Hematopoietic multipotent progenitor cell treated with erythropoietin and hydrocortisone succinate and interleukin-3 and kit ligand, for 15 days (in vitro differentiated cells): Measurements from ENCODE around the gene HIF1A.
"Not testable (repeated sequence)": the region's sequence is repeated elsewhere in the genome, so short reads cannot be mapped to it uniquely, and the experiment has no call there.

ENCODE experiments used
- DNase-seq: peaks from one replicate; pipeline ENCODE4 v3.0.0-alpha.2; 2015; ENCODE audit warnings: low spot score

The HIF1A gene

DNA sequence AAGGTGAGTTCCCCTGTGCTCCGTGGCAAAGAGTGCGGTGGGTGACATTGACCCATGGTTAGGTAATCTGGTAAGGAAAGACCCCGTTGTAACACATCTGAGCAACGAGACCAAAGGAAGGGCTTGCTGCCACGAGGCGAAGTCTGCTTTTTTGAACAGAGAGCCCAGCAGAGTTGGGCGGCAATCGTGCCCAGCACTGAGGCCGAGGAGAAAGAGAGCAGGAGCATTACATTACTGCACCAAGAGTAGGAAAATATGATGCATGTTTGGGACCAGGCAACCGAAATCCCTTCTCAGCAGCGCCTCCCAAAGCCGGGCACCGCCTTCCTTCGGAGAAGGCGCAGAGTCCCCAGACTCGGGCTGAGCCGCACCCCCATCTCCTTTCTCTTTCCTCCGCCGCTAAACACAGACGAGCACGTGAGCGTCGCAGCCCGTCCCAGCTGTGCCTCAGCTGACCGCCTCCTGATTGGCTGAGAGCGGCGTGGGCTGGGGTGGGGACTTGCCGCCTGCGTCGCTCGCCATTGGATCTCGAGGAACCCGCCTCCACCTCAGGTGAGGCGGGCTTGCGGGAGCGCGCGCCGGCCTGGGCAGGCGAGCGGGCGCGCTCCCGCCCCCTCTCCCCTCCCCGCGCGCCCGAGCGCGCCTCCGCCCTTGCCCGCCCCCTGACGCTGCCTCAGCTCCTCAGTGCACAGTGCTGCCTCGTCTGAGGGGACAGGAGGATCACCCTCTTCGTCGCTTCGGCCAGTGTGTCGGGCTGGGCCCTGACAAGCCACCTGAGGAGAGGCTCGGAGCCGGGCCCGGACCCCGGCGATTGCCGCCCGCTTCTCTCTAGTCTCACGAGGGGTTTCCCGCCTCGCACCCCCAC is at the start of gene HIF1A:
Gene HIF1A, plus strand, starts transcription at position 684 of the 865 bp plus-strand sequence. CDS start 292 bp downstream, outside the sequence.
- peak; percentile 96 for DNase-seq

DNA sequence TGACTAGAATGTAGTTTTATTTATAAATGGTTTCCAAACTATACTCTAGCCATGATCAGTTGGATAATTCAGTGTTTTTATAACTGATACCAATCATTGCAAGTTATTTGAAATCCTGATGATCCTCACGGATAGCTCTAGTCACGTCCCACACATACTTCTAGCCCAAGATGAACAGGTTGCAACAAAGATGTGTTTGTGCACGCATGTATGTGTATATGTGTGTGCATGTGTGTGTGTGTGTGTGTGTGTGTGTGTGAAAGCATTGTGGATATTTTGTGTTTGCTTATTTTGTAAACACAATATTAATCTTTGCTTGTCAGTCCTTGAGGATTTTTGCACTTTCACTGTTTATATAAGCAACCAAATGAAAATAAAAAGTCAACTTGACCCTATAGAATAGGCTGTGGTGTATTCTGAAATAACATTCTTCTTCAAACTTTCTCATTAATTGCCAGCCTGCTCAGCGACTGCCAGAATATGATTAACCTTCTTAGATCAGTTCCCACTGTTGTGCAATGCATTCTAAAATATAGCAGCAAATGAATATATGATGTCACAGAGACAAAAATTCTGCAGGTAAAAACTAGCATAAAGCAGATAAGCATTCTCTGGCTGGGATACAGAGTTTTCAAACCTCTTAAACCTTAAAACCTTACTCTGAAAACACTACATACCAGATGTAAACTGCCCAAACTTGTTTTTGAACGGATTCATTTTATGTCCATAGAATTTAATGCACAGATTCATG is 48.8 kb upstream of the HIF1A start:
- no peak for DNase-seq

DNA sequence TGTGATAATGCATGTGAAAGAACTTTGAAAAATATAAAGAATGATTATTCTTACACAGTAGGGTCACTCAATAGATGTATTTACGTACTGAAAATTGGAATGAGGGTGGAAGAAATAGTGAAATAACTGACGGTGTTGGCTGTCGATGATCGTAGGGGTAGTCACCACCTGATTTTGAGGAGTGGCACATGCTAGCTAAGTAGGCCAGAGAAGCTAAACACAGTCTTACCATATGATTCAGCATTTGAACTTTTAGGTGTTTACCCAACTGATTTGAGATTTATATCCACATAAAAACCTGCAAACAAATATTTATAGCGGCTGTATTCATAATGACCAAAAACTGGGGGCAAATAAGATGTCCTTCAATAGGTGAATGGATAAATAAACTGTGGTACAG is 47.6 kb upstream of the HIF1A start:
- DNase-seq = no peak

DNA sequence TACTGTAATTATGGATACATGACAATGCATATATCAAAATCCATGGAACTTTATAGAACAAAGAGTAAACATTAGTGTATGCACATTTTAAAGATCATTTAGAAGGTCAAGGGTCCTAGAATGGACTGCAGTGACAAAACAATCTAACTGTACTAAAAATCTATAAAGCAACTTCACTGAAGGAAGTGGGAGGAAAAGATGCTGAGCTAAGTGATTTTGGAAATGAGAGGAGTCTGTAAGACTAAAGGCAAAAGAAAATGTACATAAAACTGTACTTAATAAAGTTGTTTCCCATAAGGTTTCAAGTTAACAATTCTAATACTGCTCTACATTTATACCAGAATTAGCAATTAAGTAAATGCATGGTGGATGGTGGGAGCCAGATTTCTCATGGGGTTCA is 46.9 kb upstream of the HIF1A start:
- DNase-seq = no peak

DNA sequence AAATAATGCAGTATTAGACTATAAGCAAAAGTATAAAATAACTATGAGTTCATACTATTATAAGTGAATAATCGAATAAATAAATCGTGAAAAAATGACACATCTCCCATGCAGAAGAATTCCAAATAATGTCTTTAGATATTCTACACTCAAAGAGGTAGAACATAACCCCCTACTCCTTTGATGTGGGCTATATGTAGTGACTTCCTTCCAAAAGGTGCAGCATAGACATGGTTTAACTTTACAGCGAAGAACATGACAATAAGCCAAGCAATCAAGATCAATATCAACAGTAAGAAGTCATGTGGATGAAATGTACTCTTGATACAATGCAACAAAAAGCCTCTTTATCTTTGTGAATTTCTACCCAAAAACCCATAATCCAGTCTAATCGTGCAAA is 46.0 kb upstream of the HIF1A start:
- DNase-seq = no peak

DNA sequence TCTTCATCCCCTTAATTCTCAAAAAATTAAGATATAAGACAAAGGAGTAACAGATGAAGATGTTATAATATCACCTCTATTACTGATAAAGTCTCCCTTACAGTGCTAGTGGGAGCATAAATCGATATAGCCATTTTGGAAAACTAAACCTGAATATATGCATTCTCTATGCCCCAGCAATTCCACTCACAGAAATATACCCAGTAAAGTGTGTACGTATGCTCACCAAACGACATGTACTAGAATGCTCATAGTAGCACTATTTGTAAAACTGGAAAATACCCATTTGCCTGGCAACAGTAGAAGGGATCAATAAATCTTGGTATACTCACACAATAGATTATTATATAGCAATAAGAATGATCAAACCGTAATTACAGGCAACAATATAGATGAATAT is 44.0 kb upstream of the HIF1A start:
- no peak for DNase-seq

DNA sequence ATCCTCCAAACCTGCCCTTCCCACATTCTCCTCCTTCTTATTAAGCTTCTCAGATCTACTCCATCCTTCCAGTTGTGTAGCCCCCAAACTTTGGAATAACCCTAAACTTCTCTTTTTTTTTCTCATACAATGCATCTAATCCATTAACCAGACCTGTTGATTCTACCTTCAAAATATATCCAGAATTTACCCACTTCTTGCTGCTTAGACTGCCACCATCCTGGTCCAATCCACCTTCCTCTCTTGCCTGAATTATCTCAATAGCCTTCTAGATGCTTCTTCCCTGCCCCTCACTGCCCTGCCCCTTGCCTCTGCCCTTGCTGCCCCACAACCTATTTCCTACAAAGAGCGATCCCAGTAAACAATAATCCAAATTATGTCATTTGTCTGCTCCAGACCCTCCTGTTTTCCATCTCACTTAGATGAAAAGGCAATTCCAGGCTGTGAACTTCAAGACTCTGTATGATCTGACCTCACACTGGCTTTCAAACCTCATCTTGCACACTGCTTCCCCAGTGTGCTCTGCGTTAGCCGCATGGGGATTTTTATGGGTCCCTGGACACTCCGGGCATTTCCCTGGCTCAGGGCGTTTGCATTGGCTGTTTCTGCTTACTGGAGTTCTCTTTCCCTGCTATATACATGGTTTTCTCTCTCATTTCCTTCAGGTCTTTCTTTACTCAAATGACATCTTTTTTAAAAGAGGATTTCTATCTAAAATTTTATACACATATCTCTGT is 42.6 kb upstream of the HIF1A start:
- no peak for DNase-seq

DNA sequence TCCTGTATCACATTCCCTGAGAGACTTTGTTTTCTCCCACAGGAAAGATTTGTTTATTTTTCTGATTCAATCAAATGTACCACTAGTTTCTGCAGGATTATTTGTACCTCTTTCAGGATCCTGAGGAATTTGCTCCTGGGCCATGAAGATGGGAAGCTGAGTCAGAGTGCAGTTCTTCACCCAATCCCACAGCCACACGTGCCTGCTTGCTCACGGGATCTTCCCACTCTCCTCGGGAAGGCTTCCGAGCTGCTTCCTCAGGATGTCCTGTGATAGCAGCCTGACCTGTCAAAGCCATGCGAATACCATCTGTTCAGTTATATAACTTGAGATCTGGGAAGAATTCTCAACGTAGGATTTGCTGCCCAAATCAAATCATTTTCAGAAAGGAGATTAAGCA is 41.8 kb upstream of the HIF1A start:
- DNase-seq = no peak

DNA sequence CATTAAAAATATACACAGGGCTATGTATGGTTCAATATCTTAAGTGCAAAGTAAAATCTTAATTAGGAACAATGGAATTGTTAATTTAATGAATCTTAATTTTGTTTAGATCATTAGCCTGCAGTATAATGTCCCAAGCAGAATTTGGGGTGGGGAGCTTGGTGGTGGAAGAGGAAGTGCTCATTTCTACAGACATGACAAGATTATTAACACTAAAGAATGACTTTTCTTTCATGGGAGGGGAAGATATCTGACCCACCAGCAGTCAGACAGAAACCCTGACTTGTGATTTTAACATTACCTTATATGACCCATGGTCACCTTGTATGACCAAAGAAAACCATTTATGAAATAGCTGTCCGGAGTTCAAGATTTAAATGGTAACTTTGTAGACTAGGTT is 41.3 kb upstream of the HIF1A start:
- no peak for DNase-seq

DNA sequence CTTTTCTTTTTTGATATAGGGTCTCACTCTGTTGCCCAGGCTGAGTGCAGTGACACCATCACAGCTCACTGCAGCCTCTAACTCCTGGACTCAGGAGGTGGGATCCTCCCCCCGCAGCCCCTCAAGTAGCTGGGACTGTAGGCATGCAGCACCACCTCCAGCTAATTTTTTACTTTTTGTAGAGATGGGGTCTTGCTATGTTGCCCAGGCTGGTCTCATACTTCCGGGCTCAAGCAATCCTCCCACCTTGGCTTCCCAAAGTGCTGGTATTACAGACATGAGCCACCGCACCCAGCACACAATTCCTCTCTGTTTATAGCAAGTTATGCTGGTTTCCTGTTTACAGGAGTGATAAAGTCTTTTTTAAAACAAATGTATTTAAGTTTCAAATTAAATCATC is 39.5 kb upstream of the HIF1A start:
- DNase-seq = no peak

DNA sequence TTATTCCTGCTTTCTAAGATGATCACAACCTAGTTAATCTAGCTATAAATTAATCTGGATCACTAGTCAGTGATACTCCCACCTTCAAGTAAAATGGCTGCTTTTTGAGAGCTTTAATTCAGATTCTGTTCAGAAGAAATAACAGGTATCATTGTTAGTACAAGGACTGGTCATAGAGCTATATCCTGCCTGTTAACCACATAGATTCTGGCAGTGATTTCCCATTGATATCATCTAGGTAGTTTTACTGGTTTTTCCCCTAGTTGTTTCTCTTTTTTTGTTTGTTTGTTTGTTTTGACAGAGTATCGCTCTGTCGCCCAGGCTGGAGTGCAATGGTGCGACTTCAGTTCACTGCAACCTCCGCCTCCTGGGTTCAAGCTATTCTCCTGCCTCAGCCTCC is 39.0 kb upstream of the HIF1A start:
- DNase-seq = no peak

DNA sequence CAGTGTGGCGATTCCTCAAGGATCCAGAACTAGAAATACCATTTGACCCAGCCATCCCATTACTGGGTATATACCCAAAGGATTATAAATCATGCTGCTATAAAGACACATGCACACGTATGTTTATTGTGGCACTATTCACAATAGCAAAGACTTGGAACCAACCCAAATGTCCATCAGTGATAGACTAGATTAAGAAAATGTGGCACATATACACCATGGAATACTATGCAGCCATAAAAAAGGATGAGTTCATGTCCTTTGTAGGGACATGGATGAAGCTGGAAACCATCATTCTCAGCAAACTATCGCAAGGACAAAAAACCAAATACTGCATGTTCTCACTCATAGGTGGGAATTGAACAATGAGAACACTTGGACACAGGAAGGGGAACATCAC is 37.2 kb upstream of the HIF1A start:
- DNase-seq = not testable (repeated sequence)

DNA sequence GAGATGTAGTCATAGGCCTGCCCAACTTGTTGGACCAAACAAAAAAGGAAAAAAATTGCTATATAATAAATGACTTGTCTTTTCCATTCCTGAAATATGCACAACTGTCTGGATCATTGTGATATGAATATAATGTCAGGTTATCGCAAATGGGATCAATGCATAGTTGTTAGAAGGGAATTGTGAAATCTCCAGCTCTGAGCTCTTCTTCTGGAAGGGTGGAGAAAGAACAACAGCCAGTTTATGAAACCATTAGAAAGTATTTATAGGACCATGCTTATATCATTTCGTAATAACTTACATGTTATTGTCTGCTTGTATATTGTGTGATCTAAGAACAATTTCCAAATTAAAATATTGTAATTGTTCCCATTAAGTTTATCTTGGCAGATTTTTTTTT is 35.7 kb upstream of the HIF1A start:
- no peak for DNase-seq

DNA sequence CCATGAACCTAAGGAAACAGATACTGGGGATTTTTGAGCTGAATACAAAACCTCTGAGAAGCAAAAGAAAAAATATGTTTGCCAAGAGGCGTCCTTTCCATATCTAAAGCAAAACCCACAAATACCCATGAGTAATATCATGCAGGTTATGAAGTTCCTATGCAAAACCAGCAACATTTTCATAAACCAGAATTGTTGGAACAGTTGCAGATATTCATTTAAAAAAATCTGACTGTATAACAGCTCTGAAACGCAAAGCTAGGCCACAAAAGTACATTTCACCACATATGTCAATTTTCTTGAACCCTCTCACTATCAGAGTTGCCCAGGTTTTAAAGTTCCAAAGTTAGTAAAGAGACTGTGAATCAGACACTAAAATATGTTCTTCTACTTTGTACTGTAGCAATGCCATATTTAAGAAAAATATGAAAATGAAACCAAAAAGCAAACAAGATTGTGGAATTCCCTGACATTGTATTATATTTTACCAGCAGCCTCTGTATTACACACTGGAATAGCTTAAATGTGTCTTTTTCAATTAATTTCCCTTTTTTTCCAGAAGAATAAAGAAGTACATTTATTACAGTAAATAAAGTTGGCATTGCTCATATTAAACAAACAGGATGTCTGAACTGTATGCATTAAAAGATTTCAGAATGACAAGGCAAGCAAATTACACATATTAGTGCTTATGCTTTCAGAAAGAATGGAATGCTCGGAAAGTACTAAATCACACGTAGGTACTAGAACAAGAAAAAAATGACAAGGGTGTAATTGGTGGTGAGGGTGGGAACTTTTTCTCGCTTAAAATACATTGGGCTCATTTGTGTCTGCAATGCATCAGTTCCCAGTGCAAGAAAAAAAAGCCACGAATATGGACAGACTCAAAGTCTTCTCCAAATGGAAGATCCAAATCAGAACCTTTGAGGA is 33.6 kb upstream of the HIF1A start:
- DNase-seq = no peak

DNA sequence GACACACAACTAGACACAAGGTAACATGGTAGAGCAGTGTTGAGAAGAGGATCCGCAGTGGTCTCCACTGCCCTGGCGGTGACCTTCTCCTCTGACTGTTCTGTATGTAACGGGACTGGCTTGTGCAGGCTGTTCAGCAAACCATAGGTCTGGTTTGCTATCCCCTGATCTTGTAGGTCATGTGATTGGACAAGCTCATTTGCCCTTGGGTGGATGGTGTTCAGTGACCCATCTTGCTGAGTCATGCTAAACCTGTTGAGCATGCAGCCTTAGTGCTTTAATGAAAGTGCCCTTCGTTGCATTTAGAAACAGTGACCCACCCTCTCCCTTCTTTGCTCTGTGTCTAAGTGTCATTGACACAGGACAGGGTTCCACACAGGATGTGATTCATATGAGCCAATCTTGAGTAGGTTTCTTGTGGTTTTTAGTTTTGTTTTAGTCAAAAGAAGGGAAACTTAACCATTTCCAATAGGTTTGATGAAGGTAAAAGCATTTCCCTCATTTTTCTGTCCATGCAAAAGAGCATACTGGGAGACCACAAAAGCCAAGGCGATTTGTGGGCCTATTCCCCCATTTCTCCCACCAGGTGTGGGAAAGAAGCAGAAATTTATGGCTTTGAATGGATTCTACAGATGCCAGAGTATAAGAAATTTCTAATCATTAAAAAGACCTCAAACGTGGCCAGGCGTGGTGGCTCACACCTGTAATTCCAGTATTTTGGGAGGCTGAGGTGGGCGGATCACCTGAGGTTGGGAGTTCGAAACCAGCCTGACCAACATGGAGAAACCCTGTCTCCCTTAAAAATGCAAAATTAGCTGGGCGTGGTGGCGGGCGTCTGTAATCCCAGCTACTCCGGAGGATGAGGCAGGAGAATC is 32.6 kb upstream of the HIF1A start:
- DNase-seq = no peak

DNA sequence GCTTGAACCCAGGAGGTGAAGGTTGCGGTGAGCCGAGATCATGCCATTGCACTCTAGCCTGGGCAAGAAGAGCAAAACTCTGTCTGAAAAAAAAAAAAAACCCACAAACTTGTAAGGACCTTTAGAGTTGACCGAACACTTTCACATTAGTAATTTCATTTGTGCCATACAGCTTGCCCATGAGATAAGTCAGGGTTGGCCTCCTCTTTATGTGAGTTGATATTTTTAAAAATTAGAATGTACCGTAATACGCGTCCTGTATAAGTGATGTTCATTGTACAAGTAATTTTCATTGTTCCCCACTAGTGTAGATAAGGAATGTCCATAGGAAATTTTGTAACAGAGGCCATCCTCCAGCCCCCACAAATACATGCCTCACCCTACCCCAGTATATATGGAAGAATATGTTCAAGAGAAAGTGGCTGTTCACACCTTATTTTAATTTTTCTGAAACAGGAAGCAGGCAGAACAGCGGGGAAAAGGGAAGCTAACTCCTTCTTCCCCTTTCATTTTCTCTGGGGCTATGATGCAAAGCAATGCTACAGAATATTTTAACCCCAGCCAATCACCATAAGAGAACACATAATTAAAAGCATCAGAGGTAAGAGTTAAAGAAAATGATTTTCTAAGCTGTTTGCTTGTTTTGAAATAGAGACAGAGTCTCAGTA is 31.9 kb upstream of the HIF1A start:
- DNase-seq = no peak

DNA sequence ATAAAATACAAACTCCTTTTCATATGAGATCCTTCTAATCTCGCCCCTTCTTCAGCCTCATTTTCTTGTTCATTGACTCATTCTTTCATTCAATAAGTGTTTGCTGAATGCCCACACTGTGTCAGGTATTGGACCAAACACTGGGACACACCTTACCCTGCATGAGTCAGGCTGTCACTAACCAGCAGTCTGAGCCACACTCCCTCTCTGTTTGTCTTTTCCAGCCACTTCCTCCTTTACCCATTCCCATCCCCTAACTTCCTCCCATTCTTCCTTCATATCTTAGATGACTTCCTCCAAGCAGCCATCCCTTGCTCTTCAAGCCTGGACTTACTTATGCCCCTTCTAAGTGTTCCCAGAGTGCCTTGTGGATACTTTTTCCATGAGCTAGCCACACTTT is 27.0 kb upstream of the HIF1A start:
- no peak for DNase-seq

DNA sequence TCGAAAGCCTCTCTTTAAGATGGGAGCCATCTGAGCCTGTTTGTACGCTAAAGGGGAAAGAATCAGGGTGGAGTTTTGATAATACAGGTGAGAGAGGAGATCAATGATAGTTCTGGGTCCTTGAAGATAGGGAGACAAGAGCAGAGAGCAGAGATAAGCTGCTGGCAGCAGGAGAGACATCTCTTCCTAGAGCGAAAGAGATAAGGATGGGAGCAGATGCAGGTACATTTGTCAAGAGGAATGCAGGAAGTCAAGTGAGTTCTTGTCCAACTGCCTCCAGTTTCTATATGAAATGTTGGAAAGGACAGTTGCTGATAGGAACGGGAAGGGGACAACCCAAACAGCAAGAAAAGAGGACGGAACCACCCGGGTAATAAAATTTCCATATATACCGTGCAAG is 24.7 kb upstream of the HIF1A start:
- DNase-seq = no peak

DNA sequence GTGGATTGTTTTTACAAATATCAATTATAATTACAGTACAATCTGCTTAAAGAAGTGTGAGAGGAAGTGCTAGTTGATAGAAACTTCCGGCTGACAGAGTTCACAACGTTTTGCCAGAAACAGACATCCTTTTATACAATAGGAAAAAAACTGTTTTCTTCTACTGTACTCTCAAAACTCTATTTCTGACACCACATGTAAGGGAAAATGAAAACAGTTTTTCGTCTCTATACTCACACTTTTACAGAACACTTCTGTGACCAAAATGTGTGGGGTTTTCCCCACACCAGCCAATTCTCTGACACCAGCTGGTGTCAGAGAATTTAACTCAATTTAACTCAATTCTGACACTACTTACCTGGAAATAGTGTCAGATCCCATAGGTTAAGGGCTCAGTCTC is 24.2 kb upstream of the HIF1A start:
- DNase-seq = no peak

DNA sequence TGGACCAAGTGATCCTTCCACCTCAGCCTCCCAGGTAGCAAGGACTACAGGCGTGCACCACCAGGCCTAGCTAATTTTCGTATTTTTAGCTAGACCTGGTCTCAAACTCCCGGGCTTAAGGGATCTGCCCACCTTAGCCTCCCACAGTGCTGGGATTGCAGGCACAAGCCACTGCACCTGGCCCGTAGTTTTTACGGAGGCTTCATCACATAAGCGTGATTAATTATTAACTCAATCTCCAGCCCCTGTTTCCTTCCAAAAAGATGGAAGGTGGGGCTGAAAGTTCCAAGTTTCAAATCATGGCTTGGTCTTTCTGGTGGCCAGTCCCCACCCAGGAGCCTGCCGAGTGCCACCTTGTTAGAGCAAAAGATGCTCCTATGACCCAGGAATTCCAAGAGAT is 22.5 kb upstream of the HIF1A start:
- no peak for DNase-seq
